Activated CD8-positive, alpha-beta T cell treated with anti-CD3 and anti-CD28 coated beads, Interleukin-2, amount 10 ng/mL, durations not matched to agents 7 days and 5 days (primary cell): ENCODE data around the gene ADD3. TPM values are rescaled to one million over a fixed set of nuclear protein-coding genes. Genes with fewer than 3 reads are reported as not detected.
"Not testable (repeated sequence)": the region's sequence is repeated elsewhere in the genome, so short reads cannot be mapped to it uniquely, and the experiment has no call there.

ENCODE experiments used
- ATAC-seq: fragments of 150-1000 bp; cut with Tn5 transposase; one replicate; pipeline ENCODE4 v1.10.0; 2021; ENCODE audit warnings: moderate library complexity
- CTCF ChIA-PET: fragments of 350-600 bp; sonication (Branson Sonifier 250); formaldehyde crosslinking; loops from one replicate; lab custom pipeline; 2021; ENCODE audit warnings: antibody characterized with exemption; lab: Charles Lee
- POLR2A ChIA-PET: fragments of 350-600 bp; sonication (Branson Sonifier 250); formaldehyde crosslinking; loops from one replicate; lab custom pipeline; 2021; ENCODE audit warnings: antibody characterized with exemption; lab: Charles Lee
- DNase-seq: peaks from one replicate; pipeline ENCODE4 v3.0.0-alpha.2; 2020
- H3K27ac Mint-ChIP-seq: one replicate; pipeline ENCODE4 v1.8.0; 2021; ENCODE audit warnings: mild to moderate bottlenecking, mixed read lengths
- H3K27me3 Mint-ChIP-seq: one replicate; pipeline ENCODE4 v1.8.0; 2021; ENCODE audit warnings: low read depth, mixed read lengths
- H3K36me3 Mint-ChIP-seq: one replicate; pipeline ENCODE4 v1.8.0; 2021; ENCODE audit warnings: low read depth, mixed read lengths
- H3K4me1 Mint-ChIP-seq: one replicate; pipeline ENCODE4 v1.8.0; 2021; ENCODE audit warnings: low read depth, mixed read lengths
- H3K4me3 Mint-ChIP-seq: one replicate; pipeline ENCODE4 v1.8.0; 2021; ENCODE audit warnings: mild to moderate bottlenecking, mixed read lengths
- H3K9me3 Mint-ChIP-seq: one replicate; pipeline ENCODE4 v1.8.0; 2022; ENCODE audit warnings: mixed read lengths; ENCODE audit not compliant: insufficient read depth
- total RNA-seq, 2 experiments: library from RNA; stranded (reverse); gene quantifications; one replicate each; pipeline ENCODE4 v1.2.3, GENCODE V29; 2021

Gene ADD3
- total RNA-seq, 2 experiments from 2014 or later: 172 to 200 TPM

GRCh38 chr10:110093722-110094121 is 85.9 kb downstream of the ADD3 start:
- Mint-ChIP-seq H3K9me3 (no peaks in the 10 kb centered on the region), H3K27me3 (no peaks in the 10 kb centered on the region), H3K27ac (no peak overlapping the region), H3K4me1 (peaks cover 22% of the 10 kb centered on the region), H3K36me3 (peaks cover 22% of the 10 kb centered on the region), H3K4me3 (no peak overlapping the region)
- no peak for ATAC-seq
- CTCF ChIA-PET: interaction anchor here (0.9 to 2.0 kb wide), 3 partner anchors 11 to 210 kb away, joined by 3 to 7 read pairs (median 3); no protein-coding TSS in a partner anchor
- POLR2A ChIA-PET: no interaction called here
- no peak for DNase-seq

GRCh38 chr10:110094786-110095185 is 87.0 kb downstream of the ADD3 start:
- no peaks in the 10 kb centered on the region for H3K27me3 Mint-ChIP-seq
- H3K4me1 Mint-ChIP-seq: peaks cover 22% of the 10 kb centered on the region
- ATAC-seq: no peak
- no peak for DNase-seq
- no peak overlapping the region for H3K27ac Mint-ChIP-seq
- ChIA-PET POLR2A (no interaction called here), CTCF (interaction anchor here (0.9 to 2.0 kb wide), 3 partner anchors 9 to 117 kb away, joined by 3 to 7 read pairs (median 3); no protein-coding TSS in a partner anchor)
- no peak overlapping the region for H3K4me3 Mint-ChIP-seq
- no peaks in the 10 kb centered on the region for H3K9me3 Mint-ChIP-seq
- H3K36me3 Mint-ChIP-seq: peaks cover 24% of the 10 kb centered on the region

GRCh38 chr10:110101464-110102144 is 93.8 kb downstream of the ADD3 start:
- no peak for DNase-seq
- peaks cover 53% of the 10 kb centered on the region for H3K36me3 Mint-ChIP-seq
- no peak overlapping the region for H3K27ac Mint-ChIP-seq
- ChIA-PET POLR2A (no interaction called here), CTCF (no interaction called here)
- H3K9me3 Mint-ChIP-seq: no peaks in the 10 kb centered on the region
- H3K4me1 Mint-ChIP-seq: peaks cover 19% of the 10 kb centered on the region
- H3K4me3 Mint-ChIP-seq: no peak overlapping the region
- no peaks in the 10 kb centered on the region for H3K27me3 Mint-ChIP-seq
- ATAC-seq: no peak

- ChIA-PET POLR2A (no interaction called here), CTCF (interaction anchor here (1.2 to 3.0 kb wide), 4 partner anchors 10 to 220 kb away, joined by 4 to 7 read pairs (median 6); no protein-coding TSS in a partner anchor)
- DNase-seq (no peak), ATAC-seq (no peak)
- Mint-ChIP-seq H3K4me1 (peaks cover 17% of the 10 kb centered on the region), H3K27me3 (no peaks in the 10 kb centered on the region), H3K36me3 (peaks cover 66% of the 10 kb centered on the region), H3K4me3 (no peak overlapping the region), H3K9me3 (no peaks in the 10 kb centered on the region), H3K27ac (no peak overlapping the region)
These were observed 96.2 kb downstream of the ADD3 start for GRCh38 chr10:110103921-110104461.

GRCh38 chr10:110105873-110106272 is 98.1 kb downstream of the ADD3 start:
- no peak for DNase-seq
- Mint-ChIP-seq H3K4me3 (no peak overlapping the region), H3K9me3 (no peaks in the 10 kb centered on the region), H3K36me3 (peaks cover 72% of the 10 kb centered on the region), H3K27ac (no peak overlapping the region), H3K4me1 (peaks cover 13% of the 10 kb centered on the region), H3K27me3 (no peaks in the 10 kb centered on the region)
- ChIA-PET POLR2A (interaction anchor here (0.7 to 0.8 kb wide), 2 partner anchors 10 to 35 kb away, joined by 3 to 5 read pairs; no protein-coding TSS in a partner anchor), CTCF (interaction anchor here (0.8 to 3.0 kb wide), 3 partner anchors 10 to 174 kb away, joined by 3 to 7 read pairs (median 4); no protein-coding TSS in a partner anchor)
- ATAC-seq: no peak

GRCh38 chr10:110107430-110107829 is 99.6 kb downstream of the ADD3 start:
- ATAC-seq: no peak
- Mint-ChIP-seq H3K9me3 (no peaks in the 10 kb centered on the region), H3K36me3 (peaks cover 61% of the 10 kb centered on the region), H3K27me3 (no peaks in the 10 kb centered on the region), H3K4me1 (peaks cover 9% of the 10 kb centered on the region), H3K27ac (no peak overlapping the region), H3K4me3 (no peak overlapping the region)
- CTCF ChIA-PET: interaction anchor here (0.7 to 1.9 kb wide), 4 partner anchors 93 to 439 kb away, joined by 3 to 6 read pairs (median 3); no protein-coding TSS in a partner anchor
- POLR2A ChIA-PET: no interaction called here
- DNase-seq: no peak

GRCh38 chr10:110107887-110108286 is 100.1 kb downstream of the ADD3 start:
- DNase-seq: no peak
- CTCF ChIA-PET: interaction anchor here (0.7 to 1.9 kb wide), 4 partner anchors 33 to 130 kb away, joined by 3 to 6 read pairs (median 3); no protein-coding TSS in a partner anchor
- ATAC-seq: no peak
- POLR2A ChIA-PET: no interaction called here
- H3K4me3 Mint-ChIP-seq: no peak overlapping the region
- no peaks in the 10 kb centered on the region for H3K27me3 Mint-ChIP-seq
- no peaks in the 10 kb centered on the region for H3K9me3 Mint-ChIP-seq
- peaks cover 64% of the 10 kb centered on the region for H3K36me3 Mint-ChIP-seq
- H3K27ac Mint-ChIP-seq: no peak overlapping the region
- H3K4me1 Mint-ChIP-seq: peaks cover 9% of the 10 kb centered on the region

- Mint-ChIP-seq H3K4me1 (no peaks in the 10 kb centered on the region), H3K9me3 (no peaks in the 10 kb centered on the region)
- no peak for ATAC-seq
These were observed 101.7 kb downstream of the ADD3 start for GRCh38 chr10:110109511-110109910.

GRCh38 chr10:110110338-110110737 is 102.6 kb downstream of the ADD3 start:
- ChIA-PET POLR2A (no interaction called here), CTCF (interaction anchor here (0.9 to 1.4 kb wide), 2 partner anchors 27 to 134 kb away, joined by 3 to 5 read pairs; no protein-coding TSS in a partner anchor)
- Mint-ChIP-seq H3K9me3 (no peaks in the 10 kb centered on the region), H3K4me3 (no peak overlapping the region), H3K36me3 (peaks cover 64% of the 10 kb centered on the region), H3K27me3 (no peaks in the 10 kb centered on the region), H3K27ac (no peak overlapping the region), H3K4me1 (no peaks in the 10 kb centered on the region)
- DNase-seq (no peak), ATAC-seq (no peak)

More at GRCh38 chr10:110109511-110109910, 101.7 kb downstream of the ADD3 start:
- Mint-ChIP-seq H3K27me3 (no peaks in the 10 kb centered on the region), H3K4me3 (no peak overlapping the region), H3K27ac (no peak overlapping the region), H3K36me3 (peaks cover 66% of the 10 kb centered on the region)
- POLR2A ChIA-PET: no interaction called here
- CTCF ChIA-PET: interaction anchor here (1.0 to 1.9 kb wide), 5 partner anchors 10 to 133 kb away, joined by 3 to 6 read pairs (median 4); no protein-coding TSS in a partner anchor
- DNase-seq: no peak

- H3K27ac Mint-ChIP-seq: no peak overlapping the region
- ChIA-PET POLR2A (no interaction called here), CTCF (interaction anchor here (1.1 kb wide), 1 partner anchor 24 kb away, joined by 3 read pairs; no protein-coding TSS in a partner anchor)
- peaks cover 67% of the 10 kb centered on the region for H3K36me3 Mint-ChIP-seq
- no peak for ATAC-seq
- no peak overlapping the region for H3K4me3 Mint-ChIP-seq
- DNase-seq: no peak
- no peaks in the 10 kb centered on the region for H3K9me3 Mint-ChIP-seq
- H3K27me3 Mint-ChIP-seq: no peaks in the 10 kb centered on the region
- no peaks in the 10 kb centered on the region for H3K4me1 Mint-ChIP-seq
These were observed 106.0 kb downstream of the ADD3 start for GRCh38 chr10:110113670-110114337.

GRCh38 chr10:110114668-110115067 is 106.9 kb downstream of the ADD3 start:
- H3K4me1 Mint-ChIP-seq, DNase-seq, H3K27ac Mint-ChIP-seq, ATAC-seq, POLR2A ChIA-PET, H3K4me3 Mint-ChIP-seq, H3K27me3 Mint-ChIP-seq, H3K9me3 Mint-ChIP-seq: not testable (repeated sequence)
- CTCF ChIA-PET: interaction anchor here (1.3 kb wide), 1 partner anchor 231 kb away, joined by 6 read pairs; no protein-coding TSS in a partner anchor
- H3K36me3 Mint-ChIP-seq: peaks cover 69% of the 10 kb centered on the region
